BJ (cell line): ENCODE data around the gene RPRD2. TPM values are rescaled to one million over a fixed set of nuclear protein-coding genes. Genes with fewer than 3 reads are reported as not detected.
A peak's percentile ranks its signal among the peaks of the same experiment; 100 is the strongest.

ENCODE experiments used
- CTCF ChIA-PET: fragments of 350-600 bp; formaldehyde crosslinking; extraction: SDS; loops from one replicate; lab custom pipeline; 2021; ENCODE audit warnings: antibody characterized with exemption, inconsistent platforms; lab: Yijun Ruan, JAX
- POLR2A ChIA-PET: fragments of 300-600 bp; sonication (Branson Sonifier 250); formaldehyde crosslinking; extraction: SDS; loops from one replicate; lab custom pipeline; 2021; ENCODE audit warnings: antibody characterized with exemption; lab: Charles Lee
- DNase-seq: peaks from one replicate; pipeline ENCODE4 v3.0.0-alpha.2; 2011; ENCODE audit warnings: low read depth
- H3K27me3 ChIP-seq: 2 replicates; pipeline ENCODE4 v1.6.0; 2011; ENCODE audit warnings: low read length; ENCODE audit not compliant: control insufficient read depth, insufficient read depth
- H3K36me3 ChIP-seq: 2 replicates; pipeline ENCODE4 v1.5.1; 2011; ENCODE audit warnings: low read length; ENCODE audit not compliant: control insufficient read depth, insufficient read depth
- H3K4me3 ChIP-seq: 2 replicates; pipeline ENCODE4 v1.5.1; 2011; ENCODE audit warnings: low read depth, mild to moderate bottlenecking, control low read depth, low read length
- CTCF ChIP-seq: IDR thresholded peaks from 2 replicates; pipeline ENCODE4 v1.5.1; 2011; ENCODE audit warnings: low read depth, mild to moderate bottlenecking, control low read depth, inconsistent platforms, low read length, moderate library complexity; ENCODE audit not compliant: insufficient read depth
- polyA plus RNA-seq: library from polyadenylated mRNA; depleted of rRNA; stranded (reverse); fragments of >200 nt; gene quantifications from 2 replicates; pipeline ENCODE4 v1.2.3, GENCODE V29; 2011

Gene RPRD2
- polyA plus RNA-seq, 1 experiment: 15.1 TPM

GRCh38 chr1:150429805-150430204 is 65.9 kb downstream of the RPRD2 start:
- CTCF ChIA-PET: interaction anchor here (0.7 kb wide), 1 partner anchor 103 kb away, joined by 3 read pairs; no protein-coding TSS in a partner anchor
- 0 out of 2 replicates have a peak, but pooled peaks cover 2% of the 10 kb centered on the region for H3K36me3 ChIP-seq
- POLR2A ChIA-PET: no interaction called here
- H3K4me3 ChIP-seq: no peak overlapping the region
- H3K27me3 ChIP-seq: no peaks in the 10 kb centered on the region
- no peak for DNase-seq
- TF ChIP-seq CTCF: peak; percentile 13; the same call in 1 of the 2 replicates

- DNase-seq: no peak
- POLR2A ChIA-PET: no interaction called here
- no peak for TF ChIP-seq CTCF
- no peaks in the 10 kb centered on the region for H3K27me3 ChIP-seq
- no peak overlapping the region for H3K4me3 ChIP-seq
- no peaks in the 10 kb centered on the region; the same call in 1 of the 2 replicates for H3K36me3 ChIP-seq
- CTCF ChIA-PET: interaction anchor here (1.3 kb wide), 1 partner anchor 13 kb away, joined by 3 read pairs; no protein-coding TSS in a partner anchor
These were observed 77.2 kb downstream of the RPRD2 start for GRCh38 chr1:150441121-150441520.

GRCh38 chr1:150444232-150444631 is 80.3 kb downstream of the RPRD2 start:
- H3K4me3 ChIP-seq: no peak overlapping the region
- CTCF ChIA-PET: interaction anchor here (1.2 kb wide), 1 partner anchor 10 kb away, joined by 3 read pairs; no protein-coding TSS in a partner anchor
- no peaks in the 10 kb centered on the region; the same call in none of the 2 replicates for H3K36me3 ChIP-seq
- H3K27me3 ChIP-seq: no peaks in the 10 kb centered on the region
- DNase-seq: no peak
- TF ChIP-seq CTCF: no peak
- POLR2A ChIA-PET: no interaction called here

GRCh38 chr1:150456146-150456647 is 92.2 kb downstream of the RPRD2 start:
- ChIA-PET POLR2A (no interaction called here), CTCF (interaction anchor here (0.7 kb wide), 1 partner anchor 9 kb away, joined by 3 read pairs; no protein-coding TSS in a partner anchor)
- no peak overlapping the region for H3K4me3 ChIP-seq
- no peak for DNase-seq
- peaks cover 5% of the 10 kb centered on the region for H3K36me3 ChIP-seq
- TF ChIP-seq CTCF: no peak
- H3K27me3 ChIP-seq: no peaks in the 10 kb centered on the region

GRCh38 chr1:150464422-150464826 is 100.5 kb downstream of the RPRD2 start:
- CTCF ChIA-PET: interaction anchor here (1.0 to 4.5 kb wide), 4 partner anchors 20 to 96 kb away, joined by 3 to 25 read pairs (median 4); no protein-coding TSS in a partner anchor

More at GRCh38 chr1:150464422-150464826, 100.5 kb downstream of the RPRD2 start:
- Histone ChIP-seq H3K4me3 (no peak overlapping the region), H3K27me3 (no peaks in the 10 kb centered on the region), H3K36me3 (peaks cover 1% of the 10 kb centered on the region)
- peak; percentile 79 for TF ChIP-seq CTCF
- no peak for DNase-seq
- POLR2A ChIA-PET: no interaction called here
